GM12878 (cell line): ENCODE measurements around the gene ITGA11. TPM values are rescaled to one million over a fixed set of nuclear protein-coding genes. Genes with fewer than 3 reads are reported as not detected.

Experiments
- ATAC-seq: fragments of 200-7000 bp; cut with Tn5 transposase; 3 replicates; pipeline ENCODE4 v1.9.1; 2020; ENCODE audit warnings: mild to moderate bottlenecking, moderate library complexity
- BruUV-seq: library from RNA; stranded (reverse); fragments of 400-500 nt; replicated peaks from 2 replicates; lab custom pipeline; 2021; lab: Mats Ljungman, UMichigan
- CTCF ChIA-PET: fragments of 300-600 bp; sonication (Branson Sonifier 250); formaldehyde crosslinking; extraction: SDS; loops from one replicate; lab custom pipeline; 2021; ENCODE audit warnings: inconsistent platforms; lab: Yijun Ruan, JAX
- POLR2A ChIA-PET: fragments of 350-600 bp; formaldehyde crosslinking; extraction: SDS; loops from one replicate; lab custom pipeline; 2021; ENCODE audit warnings: inconsistent platforms; lab: Charles Lee
- RAD21 ChIA-PET: fragments of 300-600 bp; sonication (Branson Sonifier 250); formaldehyde crosslinking; loops from one replicate; lab custom pipeline; 2023; ENCODE audit warnings: antibody characterized with exemption; ENCODE audit not compliant: unreplicated experiment; lab: Charles Lee
- SMC1A ChIA-PET: fragments of 300-600 bp; sonication (Branson Sonifier 250); formaldehyde crosslinking; loops from one replicate; lab custom pipeline; 2023; ENCODE audit not compliant: unreplicated experiment, uncharacterized antibody; lab: Charles Lee
- DNase-seq: peaks from one replicate; pipeline ENCODE4 v3.0.0-alpha.2; 2011; ENCODE audit warnings: low read depth, low spot score
- FAIRE-seq: peaks from 3 replicates; lab custom pipeline; 2011; peaks lifted over from hg19 to GRCh38; lab: Jason Lieb, UNC
- H2AFZ ChIP-seq: 2 replicates; pipeline ENCODE4 v1.6.0; 2011; ENCODE audit warnings: low read depth, low read length, control low read depth; ENCODE audit not compliant: control insufficient read depth
- H3K27ac ChIP-seq: 2 replicates; pipeline ENCODE4 v1.5.1; 2011; ENCODE audit warnings: control low read depth; ENCODE audit not compliant: control insufficient read depth, insufficient read depth
- H3K27me3 ChIP-seq, 2 experiments: replicated peaks in 1 of 2; 2 replicates each; pipeline versions ENCODE4 v1.6.0 to v1.6.1; 2011; ENCODE audit warnings: low read length in 1 of 2; ENCODE audit not compliant: control insufficient read depth in 2 of 2, insufficient read depth in 2 of 2
- H3K36me3 ChIP-seq, 2 experiments: 2 replicates each; pipeline ENCODE4 v1.5.1; 2011; ENCODE audit warnings: low read length in 1 of 2; ENCODE audit not compliant: control insufficient read depth in 2 of 2, insufficient read depth in 2 of 2
- H3K4me1 ChIP-seq: 2 replicates; pipeline ENCODE4 v1.6.1; 2011; ENCODE audit warnings: mild to moderate bottlenecking, low read length, moderate library complexity, mixed read lengths; ENCODE audit not compliant: control insufficient read depth, insufficient read depth
- H3K4me2 ChIP-seq: 2 replicates; pipeline ENCODE4 v1.6.0; 2011; ENCODE audit warnings: control low read depth; ENCODE audit not compliant: control insufficient read depth, insufficient read depth
- H3K4me3 ChIP-seq: fragments of 200-600 bp; sonication (generic); 2 replicates; pipeline ENCODE4 v1.5.1; 2016
- H3K79me2 ChIP-seq: 2 replicates; pipeline ENCODE4 v1.6.0; 2011; ENCODE audit warnings: low read length; ENCODE audit not compliant: control insufficient read depth, insufficient read depth
- H3K9ac ChIP-seq: 2 replicates; pipeline ENCODE4 v1.8.0; 2011; ENCODE audit warnings: low read length, control low read depth, mixed read lengths; ENCODE audit not compliant: control insufficient read depth, insufficient read depth
- H3K9me3 ChIP-seq: replicated peaks from 3 replicates; pipeline ENCODE4 v1.5.1; 2011; ENCODE audit warnings: mild to moderate bottlenecking, low read length; ENCODE audit not compliant: control insufficient read depth, insufficient read depth
- H4K20me1 ChIP-seq: 2 replicates; pipeline ENCODE4 v1.6.0; 2011; ENCODE audit not compliant: control insufficient read depth, insufficient read depth
- CREM ChIP-seq: IDR thresholded peaks from 2 replicates; pipeline ENCODE4 v1.6.1; 2014; ENCODE audit warnings: antibody characterized with exemption, low read depth
- E4F1 ChIP-seq: fragments of 450-650 bp; IDR thresholded peaks from 2 replicates; pipeline ENCODE4 v1.6.1; 2018; ENCODE audit warnings: borderline replicate concordance, mild to moderate bottlenecking; ENCODE audit not compliant: partially characterized antibody
- HCFC1 ChIP-seq: fragments of 150-350 bp; IDR thresholded peaks from 2 replicates; pipeline ENCODE4 v1.6.1; 2014; ENCODE audit warnings: low read length
- IRF4 ChIP-seq: IDR thresholded peaks from 2 replicates; pipeline ENCODE4 v1.6.1; 2011; ENCODE audit warnings: low read depth, low read length
- MXI1 ChIP-seq: fragments of 150-350 bp; IDR thresholded peaks from 2 replicates; pipeline ENCODE4 v1.6.1; 2011; ENCODE audit warnings: low read depth, mild to moderate bottlenecking, inconsistent platforms, low read length, improper control_type of control experiment
- NR2C2 ChIP-seq: IDR thresholded peaks from 2 replicates; pipeline ENCODE4 v1.6.1; 2011; ENCODE audit warnings: borderline replicate concordance, low read depth; ENCODE audit not compliant: control insufficient read depth, insufficient read length
- WGBS: methylation state at CpG from one replicate; pipeline ENCODE4 v1.1.6; 2016; ENCODE audit warnings: low lambda C conversion rate; ENCODE audit not compliant: insufficient replicate concordance, insufficient coverage; ENCODE audit errors: missing lambda C conversion rate; 5-methylcytosine and 5-hydroxymethylcytosine counted together
- in situ Hi-C: fragments of 300-500 bp; cut with MboI; formaldehyde crosslinking; loops from 9 replicates; pipeline ENCODE4 v1.14.3; 2018; ENCODE audit warnings: mixed read lengths
- intact Hi-C: fragments of 100-400 bp; cut with micrococcal nuclease; formaldehyde crosslinking; loops from one replicate; pipeline ENCODE4 v1.14.2; 2022; ENCODE audit not compliant: unreplicated experiment
- polyA plus RNA-seq, 11 experiments: library from polyadenylated mRNA; depleted of rRNA in 4 of 11; unstranded in 6 of 11; stranded (reverse) in 5 of 11; fragments of >200 nt; fragmentation: Nextera tagmentation in 4 of 11; fragmentation: Illumina TruSeq in 1 of 11; extraction: Ambion mirVana in 4 of 11; extraction: Trizol in 1 of 11; gene quantifications; 1 replicate in 1 of 11; 2 replicates in 10 of 11; pipeline versions ENCODE4 v1.2.1 to v1.2.3, GENCODE V29; 2011 to 2016; ENCODE audit warnings: inconsistent platforms in 2 of 11, missing spikeins in 2 of 11, low read depth in 1 of 11
- total RNA-seq, 4 experiments: library from RNA; depleted of rRNA in 3 of 4; stranded (reverse); fragments of >200 nt in 3 of 4; fragmentation: Illumina TruSeq in 1 of 4; extraction: Trizol in 1 of 4; gene quantifications; 2 replicates each; pipeline versions ENCODE4 v1.2.1 to v1.2.3, GENCODE V29; 2013 to 2021
- TF ChIP-seq, protein P1 (sequence below), 3 experiments: IDR thresholded peaks in 2 of 3; conservative IDR thresholded peaks in 1 of 3; 2 replicates each; pipeline ENCODE4 v1.5.1; 2011; ENCODE audit warnings: low read depth in 3 of 3, low read length in 3 of 3, mild to moderate bottlenecking in 3 of 3, control low read depth in 2 of 3, moderate library complexity in 2 of 3, inconsistent platforms in 1 of 3, mixed read lengths in 1 of 3; ENCODE audit not compliant: control insufficient read depth in 2 of 3, insufficient read depth in 1 of 3; ENCODE audit errors: extremely low read depth in 1 of 3
- TF ChIP-seq, protein P2 (sequence below): IDR thresholded peaks from 2 replicates; pipeline ENCODE4 v1.6.1; 2012; ENCODE audit warnings: mild to moderate bottlenecking, low read depth, low read length

ITGA11 gene
- total and polyA plus RNA-seq, 10 of the 15 experiments (the other 5 are each of a cell fraction or from before 2014, with no cell fraction given): under 0.01 to 0.36 (median 0.13) TPM; not detected in 1

DNA sequence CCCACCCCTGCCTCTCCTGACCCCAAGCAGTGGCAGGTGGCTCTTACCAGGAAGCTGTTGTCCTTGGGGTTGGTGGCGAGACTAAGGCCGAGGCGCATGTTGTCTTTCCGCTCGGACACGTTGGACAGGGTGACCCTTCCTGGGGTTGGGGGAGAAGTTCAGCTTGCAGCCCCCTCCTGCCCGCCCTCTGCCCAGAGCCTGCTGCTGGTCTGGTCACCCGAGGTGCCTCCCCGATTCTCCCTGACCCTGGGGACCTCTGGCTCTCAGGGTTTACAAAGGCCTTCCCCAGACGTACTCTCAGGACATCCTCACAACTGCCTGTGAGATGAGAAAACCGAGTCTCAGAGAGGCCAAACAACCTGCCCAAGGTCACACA, 67.3 kb downstream of the ITGA11 start:
- ChIA-PET SMC1A (no interaction called here), CTCF (no interaction called here), POLR2A (no interaction called here), RAD21 (no interaction called here)
- peaks cover 0 to 9% of the 10 kb centered on the region in 2 experiments; a peak in 3 of 4 replicates for H3K27me3 ChIP-seq
- TF ChIP-seq IRF4: no peak
- TF ChIP-seq E4F1: no peak
- FAIRE-seq (no peak), ATAC-seq (no peak), DNase-seq (no peak)
- no peaks in the 10 kb centered on the region for H3K9me3 ChIP-seq
- H3K4me2 ChIP-seq: no peak overlapping the region
- BruUV-seq: no TSS peak
- no peaks in the 10 kb centered on the region for H3K36me3 ChIP-seq
- no peak overlapping the region for H3K9ac ChIP-seq
- H3K4me1 ChIP-seq: no peaks in the 10 kb centered on the region
- H3K79me2 ChIP-seq: no peaks in the 10 kb centered on the region
- H4K20me1 ChIP-seq: no peaks in the 10 kb centered on the region
- WGBS: 66% methylated on average over 9 of the region's 11 CpGs
- in situ Hi-C loops: no loop called here
- H3K27ac ChIP-seq: no peak overlapping the region
- intact Hi-C loops: no loop called here
- H3K4me3 ChIP-seq: no peak overlapping the region
- no peak overlapping the region for H2AFZ ChIP-seq

GRCh38 chr15:68364028-68364659, 67.8 kb downstream of the ITGA11 start:
- DNase-seq (no peak), FAIRE-seq (no peak), ATAC-seq (no peak)
- Histone ChIP-seq H3K79me2 (no peaks in the 10 kb centered on the region), H3K9me3 (no peaks in the 10 kb centered on the region), H3K4me2 (no peak overlapping the region), H4K20me1 (no peaks in the 10 kb centered on the region), H3K9ac (no peak overlapping the region), H3K4me3 (no peak overlapping the region), H3K36me3 (no peaks in the 10 kb centered on the region), H3K4me1 (no peaks in the 10 kb centered on the region), H3K27ac (no peak overlapping the region), H3K27me3 (peaks cover 0 to 9% of the 10 kb centered on the region in 2 experiments; a peak in 3 of 4 replicates), H2AFZ (no peak overlapping the region)
- BruUV-seq: no TSS peak
- WGBS: 43% methylated on average over 6 of the region's 7 CpGs
- ChIA-PET SMC1A (no interaction called here), RAD21 (no interaction called here), CTCF (no interaction called here), POLR2A (interaction anchor here (0.6 kb wide), 1 partner anchor 67 kb away, joined by 3 read pairs; no protein-coding TSS in a partner anchor)
- in situ Hi-C loops: no loop called here
- intact Hi-C loops: no loop called here
- TF ChIP-seq, protein P1, sequence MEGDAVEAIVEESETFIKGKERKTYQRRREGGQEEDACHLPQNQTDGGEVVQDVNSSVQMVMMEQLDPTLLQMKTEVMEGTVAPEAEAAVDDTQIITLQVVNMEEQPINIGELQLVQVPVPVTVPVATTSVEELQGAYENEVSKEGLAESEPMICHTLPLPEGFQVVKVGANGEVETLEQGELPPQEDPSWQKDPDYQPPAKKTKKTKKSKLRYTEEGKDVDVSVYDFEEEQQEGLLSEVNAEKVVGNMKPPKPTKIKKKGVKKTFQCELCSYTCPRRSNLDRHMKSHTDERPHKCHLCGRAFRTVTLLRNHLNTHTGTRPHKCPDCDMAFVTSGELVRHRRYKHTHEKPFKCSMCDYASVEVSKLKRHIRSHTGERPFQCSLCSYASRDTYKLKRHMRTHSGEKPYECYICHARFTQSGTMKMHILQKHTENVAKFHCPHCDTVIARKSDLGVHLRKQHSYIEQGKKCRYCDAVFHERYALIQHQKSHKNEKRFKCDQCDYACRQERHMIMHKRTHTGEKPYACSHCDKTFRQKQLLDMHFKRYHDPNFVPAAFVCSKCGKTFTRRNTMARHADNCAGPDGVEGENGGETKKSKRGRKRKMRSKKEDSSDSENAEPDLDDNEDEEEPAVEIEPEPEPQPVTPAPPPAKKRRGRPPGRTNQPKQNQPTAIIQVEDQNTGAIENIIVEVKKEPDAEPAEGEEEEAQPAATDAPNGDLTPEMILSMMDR (IDR thresholded peaks at IDR 0.05 in 2 of 3, conservative IDR thresholded peaks at IDR 0.05 in 1 of 3; ENCODE audit: control insufficient read depth in 2 of 3, extremely low read depth in 1 of 3, insufficient read depth in 1 of 3, low read depth in 3 of 3, low read length in 3 of 3): no peak
- TF ChIP-seq, protein P2, sequence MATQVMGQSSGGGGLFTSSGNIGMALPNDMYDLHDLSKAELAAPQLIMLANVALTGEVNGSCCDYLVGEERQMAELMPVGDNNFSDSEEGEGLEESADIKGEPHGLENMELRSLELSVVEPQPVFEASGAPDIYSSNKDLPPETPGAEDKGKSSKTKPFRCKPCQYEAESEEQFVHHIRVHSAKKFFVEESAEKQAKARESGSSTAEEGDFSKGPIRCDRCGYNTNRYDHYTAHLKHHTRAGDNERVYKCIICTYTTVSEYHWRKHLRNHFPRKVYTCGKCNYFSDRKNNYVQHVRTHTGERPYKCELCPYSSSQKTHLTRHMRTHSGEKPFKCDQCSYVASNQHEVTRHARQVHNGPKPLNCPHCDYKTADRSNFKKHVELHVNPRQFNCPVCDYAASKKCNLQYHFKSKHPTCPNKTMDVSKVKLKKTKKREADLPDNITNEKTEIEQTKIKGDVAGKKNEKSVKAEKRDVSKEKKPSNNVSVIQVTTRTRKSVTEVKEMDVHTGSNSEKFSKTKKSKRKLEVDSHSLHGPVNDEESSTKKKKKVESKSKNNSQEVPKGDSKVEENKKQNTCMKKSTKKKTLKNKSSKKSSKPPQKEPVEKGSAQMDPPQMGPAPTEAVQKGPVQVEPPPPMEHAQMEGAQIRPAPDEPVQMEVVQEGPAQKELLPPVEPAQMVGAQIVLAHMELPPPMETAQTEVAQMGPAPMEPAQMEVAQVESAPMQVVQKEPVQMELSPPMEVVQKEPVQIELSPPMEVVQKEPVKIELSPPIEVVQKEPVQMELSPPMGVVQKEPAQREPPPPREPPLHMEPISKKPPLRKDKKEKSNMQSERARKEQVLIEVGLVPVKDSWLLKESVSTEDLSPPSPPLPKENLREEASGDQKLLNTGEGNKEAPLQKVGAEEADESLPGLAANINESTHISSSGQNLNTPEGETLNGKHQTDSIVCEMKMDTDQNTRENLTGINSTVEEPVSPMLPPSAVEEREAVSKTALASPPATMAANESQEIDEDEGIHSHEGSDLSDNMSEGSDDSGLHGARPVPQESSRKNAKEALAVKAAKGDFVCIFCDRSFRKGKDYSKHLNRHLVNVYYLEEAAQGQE: no peak
- TF ChIP-seq CREM (no peak), NR2C2 (no peak), HCFC1 (no peak), MXI1 (no peak)
